ENCODE measurements around the gene BCHE.

BCHE gene

DNA sequence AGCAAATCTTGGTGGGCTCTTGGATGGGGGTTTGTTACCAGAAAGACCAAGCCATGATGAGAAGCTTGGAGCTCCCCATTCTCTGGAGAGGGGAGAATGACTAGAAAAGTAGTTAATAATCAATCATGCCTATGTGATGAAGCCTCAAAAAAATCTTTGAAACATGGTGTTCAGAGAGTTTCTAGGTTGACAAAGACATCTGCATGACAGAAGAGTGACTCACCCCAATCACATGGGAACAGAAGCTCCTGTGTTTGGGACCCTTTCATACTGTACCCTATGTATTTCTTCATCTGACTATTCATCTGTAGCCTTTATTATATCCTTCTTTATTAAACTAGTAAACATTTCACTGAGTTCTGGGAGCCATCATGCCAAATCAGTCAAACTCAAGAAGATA, 87.4 kb downstream of the BCHE start:
- DNase-seq (ENCODE audit: low spot score): no peak

DNA sequence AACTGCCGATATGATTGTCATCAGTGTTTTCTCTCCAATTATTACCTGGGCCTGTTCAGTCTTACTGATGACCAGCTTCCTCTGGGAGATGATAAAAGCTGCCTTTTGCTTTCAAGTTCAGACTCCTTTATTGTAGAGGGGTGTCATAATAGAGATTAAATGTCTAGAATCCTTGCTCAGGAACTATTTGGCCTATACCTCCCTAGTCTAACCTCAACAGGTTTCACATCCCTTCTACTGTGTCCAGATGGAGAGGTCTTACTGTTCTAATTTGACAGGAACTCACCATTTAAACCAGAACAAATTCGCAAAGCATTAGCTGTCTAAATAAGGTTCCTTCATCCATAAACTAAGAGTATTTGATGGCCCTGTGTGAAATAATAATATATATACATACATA, 88.0 kb downstream of the BCHE start:
- no peak for DNase-seq (ENCODE audit: low spot score)

GRCh38 chr3:165748094-165748493, 89.1 kb downstream of the BCHE start:
- no peak for DNase-seq (ENCODE audit: low spot score)

- no peak for DNase-seq (ENCODE audit: low spot score)
Measured at GRCh38 chr3:165746874-165747273, 90.3 kb downstream of the BCHE start.

DNA sequence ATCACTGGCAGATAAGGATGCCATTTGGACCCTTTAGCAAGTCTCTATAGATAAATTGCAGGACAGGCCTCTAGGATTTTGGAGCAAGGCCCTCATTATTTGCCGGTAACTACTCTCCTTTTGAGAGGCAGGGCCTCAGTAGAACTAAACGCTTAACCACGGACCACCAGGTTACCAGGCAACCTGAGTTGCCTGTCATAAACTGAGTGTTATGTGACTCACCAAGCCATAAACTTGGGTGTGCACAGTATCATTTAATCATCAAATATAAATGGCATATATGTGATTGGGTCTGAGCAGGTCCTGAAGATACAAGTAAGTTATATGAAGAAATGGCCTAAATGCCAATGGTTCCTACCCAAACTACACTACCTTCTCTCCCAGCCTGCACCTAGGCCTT, 93.2 kb downstream of the BCHE start:
- no peak for DNase-seq (ENCODE audit: low spot score)

DNA sequence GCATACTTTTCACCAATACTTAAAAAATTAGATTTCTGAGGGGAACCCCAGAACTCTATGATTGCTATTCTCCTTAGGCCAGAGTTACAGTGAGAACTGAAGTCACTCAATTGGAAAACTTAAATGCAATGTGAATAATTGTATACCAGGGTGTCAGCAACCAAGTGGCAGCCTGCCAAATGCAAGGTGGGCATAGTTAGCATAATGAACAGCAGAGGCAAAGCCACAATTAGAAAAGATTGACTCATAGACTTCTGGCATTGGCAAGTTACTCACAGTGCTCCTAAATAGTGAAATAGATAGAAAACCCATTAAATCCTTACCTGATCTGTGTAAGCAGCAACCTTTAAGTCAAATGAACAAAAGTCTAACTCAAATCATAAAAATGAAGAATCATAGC, 94.9 kb downstream of the BCHE start:
- DNase-seq (ENCODE audit: low spot score): no peak

GRCh38 chr3:165729756-165730155, 107.5 kb downstream of the BCHE start:
- no peak for DNase-seq (ENCODE audit: low spot score)

DNA sequence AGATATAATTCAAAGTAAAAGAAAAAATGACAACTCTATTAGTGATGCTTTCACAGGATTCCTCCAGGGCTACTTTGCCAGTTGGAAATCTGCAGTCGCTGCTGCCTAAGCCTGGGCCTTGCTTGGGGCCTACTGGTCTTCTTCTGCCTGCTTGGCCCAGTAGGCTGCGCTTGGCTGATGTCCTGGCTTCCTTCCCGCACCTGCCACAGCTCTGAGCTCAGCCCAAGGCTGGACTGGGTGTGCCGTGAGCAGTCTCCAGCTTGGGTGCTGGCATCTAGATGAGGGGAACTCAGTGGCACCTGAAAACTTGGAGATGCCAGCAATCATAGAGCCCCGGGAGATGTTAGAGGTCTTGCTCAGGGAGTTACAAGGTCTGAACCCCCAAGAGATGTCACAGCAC, 108.3 kb downstream of the BCHE start:
- DNase-seq (ENCODE audit: low spot score): no peak

- no peak for DNase-seq (ENCODE audit: low spot score)
Measured at GRCh38 chr3:165725296-165725695, 111.9 kb downstream of the BCHE start.
